BJ (cell line): Measurements from ENCODE around the gene RNF212. TPM values are rescaled to one million over a fixed set of nuclear protein-coding genes. Genes with fewer than 3 reads are reported as not detected.

Experiments used
- CTCF ChIA-PET: fragments of 350-600 bp; formaldehyde crosslinking; extraction: SDS; loops from one replicate; lab custom pipeline; 2021; ENCODE audit warnings: antibody characterized with exemption, inconsistent platforms; lab: Yijun Ruan, JAX
- POLR2A ChIA-PET: fragments of 300-600 bp; sonication (Branson Sonifier 250); formaldehyde crosslinking; extraction: SDS; loops from one replicate; lab custom pipeline; 2021; ENCODE audit warnings: antibody characterized with exemption; lab: Charles Lee
- DNase-seq: peaks from one replicate; pipeline ENCODE4 v3.0.0-alpha.2; 2011; ENCODE audit warnings: low read depth
- H3K27me3 ChIP-seq: 2 replicates; pipeline ENCODE4 v1.6.0; 2011; ENCODE audit warnings: low read length; ENCODE audit not compliant: control insufficient read depth, insufficient read depth
- H3K36me3 ChIP-seq: 2 replicates; pipeline ENCODE4 v1.5.1; 2011; ENCODE audit warnings: low read length; ENCODE audit not compliant: control insufficient read depth, insufficient read depth
- H3K4me3 ChIP-seq: 2 replicates; pipeline ENCODE4 v1.5.1; 2011; ENCODE audit warnings: low read depth, mild to moderate bottlenecking, control low read depth, low read length
- polyA plus RNA-seq: library from polyadenylated mRNA; depleted of rRNA; stranded (reverse); fragments of >200 nt; gene quantifications from 2 replicates; pipeline ENCODE4 v1.2.3, GENCODE V29; 2011
- TF ChIP-seq, protein P1 (sequence below): IDR thresholded peaks from 2 replicates; pipeline ENCODE4 v1.5.1; 2011; ENCODE audit warnings: low read depth, mild to moderate bottlenecking, control low read depth, inconsistent platforms, low read length, moderate library complexity; ENCODE audit not compliant: insufficient read depth

The RNF212 gene
- polyA plus RNA-seq, 1 experiment, result 2.9 TPM

- no peak overlapping the region for H3K4me3 ChIP-seq
- H3K36me3 ChIP-seq, result no peaks in the 10 kb centered on the region
- POLR2A ChIA-PET, result no interaction called here
- CTCF ChIA-PET, result interaction anchor here (1.0 kb wide), 1 partner anchor 10 kb away, joined by 3 read pairs; no protein-coding TSS in a partner anchor
- no peaks in the 10 kb centered on the region; the same call in 1 of the 2 replicates for H3K27me3 ChIP-seq
- TF ChIP-seq, protein P1, sequence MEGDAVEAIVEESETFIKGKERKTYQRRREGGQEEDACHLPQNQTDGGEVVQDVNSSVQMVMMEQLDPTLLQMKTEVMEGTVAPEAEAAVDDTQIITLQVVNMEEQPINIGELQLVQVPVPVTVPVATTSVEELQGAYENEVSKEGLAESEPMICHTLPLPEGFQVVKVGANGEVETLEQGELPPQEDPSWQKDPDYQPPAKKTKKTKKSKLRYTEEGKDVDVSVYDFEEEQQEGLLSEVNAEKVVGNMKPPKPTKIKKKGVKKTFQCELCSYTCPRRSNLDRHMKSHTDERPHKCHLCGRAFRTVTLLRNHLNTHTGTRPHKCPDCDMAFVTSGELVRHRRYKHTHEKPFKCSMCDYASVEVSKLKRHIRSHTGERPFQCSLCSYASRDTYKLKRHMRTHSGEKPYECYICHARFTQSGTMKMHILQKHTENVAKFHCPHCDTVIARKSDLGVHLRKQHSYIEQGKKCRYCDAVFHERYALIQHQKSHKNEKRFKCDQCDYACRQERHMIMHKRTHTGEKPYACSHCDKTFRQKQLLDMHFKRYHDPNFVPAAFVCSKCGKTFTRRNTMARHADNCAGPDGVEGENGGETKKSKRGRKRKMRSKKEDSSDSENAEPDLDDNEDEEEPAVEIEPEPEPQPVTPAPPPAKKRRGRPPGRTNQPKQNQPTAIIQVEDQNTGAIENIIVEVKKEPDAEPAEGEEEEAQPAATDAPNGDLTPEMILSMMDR, result no peak
- no peak for DNase-seq
These were observed 19.1 kb downstream of the RNF212 start for GRCh38 chr4:1094336-1094690.

DNA sequence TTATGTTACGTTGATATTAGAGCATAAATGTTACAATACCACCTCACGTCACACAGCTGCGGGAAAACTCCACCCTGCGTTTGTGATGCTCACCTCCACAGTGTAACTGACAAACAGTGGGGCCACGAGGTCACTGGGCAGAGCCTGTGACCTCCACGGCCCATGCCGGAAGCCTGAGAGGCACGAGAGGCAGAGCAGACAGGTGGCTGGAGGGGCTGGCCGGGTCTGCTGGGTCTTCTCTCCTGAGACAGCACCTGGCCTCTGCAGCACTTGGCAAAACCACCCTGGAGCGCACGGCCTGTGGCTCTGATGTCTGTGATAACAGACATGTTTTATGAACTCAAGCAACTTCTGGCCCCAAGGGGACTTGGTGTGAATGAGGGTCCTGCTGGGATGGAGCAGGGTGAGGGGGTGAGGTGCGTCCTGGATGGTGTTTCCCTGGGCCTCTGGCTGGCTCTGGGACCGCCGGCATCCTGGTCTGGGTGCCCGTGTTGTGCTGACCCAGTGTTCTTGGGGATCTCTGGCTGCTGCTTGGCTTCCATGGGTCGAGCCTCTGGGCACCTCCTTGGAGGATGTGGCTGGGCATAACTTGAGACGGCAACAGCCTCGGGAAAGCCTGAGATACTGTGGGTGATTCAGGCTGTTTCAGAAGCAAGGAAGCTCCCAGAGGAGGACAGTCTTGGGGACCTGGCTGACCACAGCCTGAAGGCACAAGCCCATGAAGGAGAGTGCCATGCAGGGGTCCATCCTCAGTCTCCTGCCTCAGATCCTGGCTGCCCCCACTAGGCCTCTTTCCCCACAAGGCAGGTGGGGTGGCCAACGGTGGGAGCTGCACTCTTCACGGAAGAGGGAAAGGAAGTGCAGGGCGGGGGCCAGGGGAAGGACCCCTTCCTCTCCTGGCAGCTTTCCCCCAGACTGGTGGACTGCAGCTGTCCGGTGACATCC, 19.7 kb downstream of the RNF212 start:
- H3K4me3 ChIP-seq, result no peak overlapping the region
- ChIA-PET POLR2A (no interaction called here), CTCF (interaction anchor here (1.0 kb wide), 1 partner anchor 9 kb away, joined by 3 read pairs; no protein-coding TSS in a partner anchor)
- H3K27me3 ChIP-seq, result no peaks in the 10 kb centered on the region; the same call in none of the 2 replicates
- no peaks in the 10 kb centered on the region for H3K36me3 ChIP-seq
- no peak for DNase-seq
- TF ChIP-seq, protein P1, result no peak

DNA sequence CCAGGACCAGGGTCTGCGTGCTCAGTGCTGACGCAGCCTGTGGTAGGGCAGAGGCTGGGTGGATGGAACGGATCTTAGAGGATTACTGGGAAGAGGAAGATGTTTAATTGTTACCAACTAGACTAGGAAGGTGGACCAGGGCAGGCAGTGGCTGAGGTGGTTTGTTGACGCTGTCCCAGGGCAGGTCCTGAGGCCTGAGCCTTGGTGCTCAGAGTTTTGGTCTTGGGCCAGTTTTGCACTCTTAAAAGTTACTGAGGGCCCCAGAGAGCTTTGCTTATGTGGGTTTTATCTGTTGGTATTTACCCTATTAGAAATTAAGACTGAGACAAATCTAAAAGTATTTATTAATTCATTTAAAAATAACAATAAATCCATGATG, 20.4 kb downstream of the RNF212 start:
- ChIA-PET POLR2A (no interaction called here), CTCF (no interaction called here)
- Histone ChIP-seq H3K36me3 (no peaks in the 10 kb centered on the region), H3K4me3 (no peak overlapping the region), H3K27me3 (no peaks in the 10 kb centered on the region; the same call in none of the 2 replicates)
- DNase-seq, result no peak
- TF ChIP-seq, protein P1, result no peak

DNA sequence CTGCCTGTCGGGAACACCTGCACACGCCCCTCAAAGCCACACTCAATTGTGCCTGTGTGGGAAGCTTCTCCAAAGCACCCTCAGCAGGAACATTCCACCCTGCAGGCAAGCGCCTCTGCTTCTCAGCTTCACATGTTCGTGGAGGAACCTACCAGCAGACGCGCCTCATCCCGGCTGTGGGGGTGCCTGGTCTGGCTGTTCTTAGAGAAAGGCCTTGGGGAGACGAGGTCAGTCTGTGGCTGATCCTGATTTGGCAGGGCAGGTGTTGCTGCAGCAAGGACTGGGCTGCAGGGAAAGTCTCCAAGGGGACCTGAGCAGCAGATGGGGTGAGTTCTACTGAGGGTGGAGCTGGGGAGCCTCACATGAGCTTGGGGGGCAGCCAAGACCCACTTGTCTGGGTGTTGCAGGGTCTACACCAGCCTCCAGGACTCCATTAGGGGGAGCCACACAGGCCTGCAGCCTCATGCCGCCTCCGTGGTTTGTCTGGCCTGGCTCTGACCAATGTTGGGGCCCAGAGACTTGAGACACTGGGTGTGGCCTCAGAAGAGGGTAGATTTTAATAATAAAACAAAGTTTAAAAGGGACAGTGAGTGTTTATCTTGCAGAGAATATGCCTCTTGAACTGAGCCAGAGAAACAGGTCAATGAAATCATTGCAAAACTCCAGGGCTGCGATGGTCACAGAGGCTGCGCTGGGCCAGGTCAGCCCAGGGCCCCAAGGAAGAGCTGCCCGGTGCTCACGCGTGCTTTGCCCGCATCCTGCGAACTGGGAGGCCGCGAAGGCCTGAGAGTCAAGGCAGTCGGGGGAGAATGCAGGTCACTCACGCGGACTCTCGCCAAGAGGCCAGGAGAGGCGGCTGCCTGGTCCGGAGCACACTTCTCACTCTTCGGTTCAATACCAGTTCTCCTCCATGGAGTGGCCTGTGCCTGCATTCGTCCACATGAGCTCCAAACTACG, 21.1 kb downstream of the RNF212 start:
- no peak overlapping the region for H3K4me3 ChIP-seq
- TF ChIP-seq, protein P1, result peak; percentile 22; the same call in 1 of the 2 replicates
- no peaks in the 10 kb centered on the region; the same call in none of the 2 replicates for H3K27me3 ChIP-seq
- no peak for DNase-seq
- H3K36me3 ChIP-seq, result no peaks in the 10 kb centered on the region
- POLR2A ChIA-PET, result no interaction called here
- CTCF ChIA-PET, result interaction anchor here (1.0 to 1.5 kb wide), 2 partner anchors 11 to 38 kb away, joined by 3 to 6 read pairs; no protein-coding TSS in a partner anchor
